Tibial nerve (tissue), 4 donors: Measurements from ENCODE around the gene ABLIM2. TPM values are rescaled to one million over a fixed set of nuclear protein-coding genes. Genes with fewer than 3 reads are reported as not detected.

ENCODE experiments used
- DNase-seq, 2 donors: peaks; one replicate each; pipeline ENCODE4 v3.0.0-alpha.2; 2019; ENCODE audit warnings: low spot score in 2 of 2
- H3K27ac ChIP-seq, 4 donors: fragments of 200-600 bp; sonication (generic) in 3 of 4; one replicate each; pipeline ENCODE4 v1.5.1; 2017 to 2019; ENCODE audit warnings: mild to moderate bottlenecking in 1 of 4
- H3K27me3 ChIP-seq, 2 donors: fragments of 200-600 bp; sonication (generic) in 1 of 2; one replicate each; pipeline versions ENCODE4 v1.5.1 to v1.6.0; 2017 to 2019
- H3K36me3 ChIP-seq, 3 donors: fragments of 200-600 bp; sonication (generic); one replicate each; pipeline ENCODE4 v1.5.1; 2018 to 2019
- H3K4me1 ChIP-seq, 4 donors: fragments of 200-600 bp; sonication (generic) in 3 of 4; one replicate each; pipeline ENCODE4 v1.5.1; 2017 to 2019
- H3K4me3 ChIP-seq, 4 donors: fragments of 200-600 bp; sonication (generic) in 3 of 4; one replicate each; pipeline ENCODE4 v1.5.1; 2017 to 2019; ENCODE audit warnings: mild to moderate bottlenecking in 1 of 4, moderate library complexity in 1 of 4
- H3K9me3 ChIP-seq, 4 donors: fragments of 200-600 bp; sonication (generic) in 3 of 4; one replicate each; pipeline ENCODE4 v1.5.1; 2017 to 2019
- CTCF ChIP-seq, 5 experiments: fragments of 200-600 bp in 3 of 5; fragments of 450-650 bp in 2 of 5; sonication (generic) in 3 of 5; IDR thresholded peaks; one replicate each; pipeline ENCODE4 v1.5.1; 2016 to 2019; ENCODE audit warnings: antibody characterized with exemption in 5 of 5, mild to moderate bottlenecking in 3 of 5, moderate library complexity in 2 of 5
- EP300 ChIP-seq, 2 donors: sonication (generic); formaldehyde crosslinking; IDR thresholded peaks; one replicate each; pipeline ENCODE4 v1.6.1; 2017; ENCODE audit warnings: antibody characterized with exemption in 2 of 2, mild to moderate bottlenecking in 1 of 2
- POLR2A ChIP-seq, 2 donors: fragments of 450-650 bp; IDR thresholded peaks; one replicate each; pipeline ENCODE4 v1.6.1; 2017; ENCODE audit warnings: antibody characterized with exemption in 2 of 2, mild to moderate bottlenecking in 2 of 2, moderate library complexity in 2 of 2
- WGBS, 2 donors: methylation state at CpG; one replicate each; pipeline ENCODE4 v1.1.5; 2018; 5-methylcytosine and 5-hydroxymethylcytosine counted together
- total RNA-seq, 4 donors: library from RNA; depleted of rRNA; stranded (reverse); fragments of >200 nt; gene quantifications; one replicate each; pipeline ENCODE4 v1.1.0, GENCODE V29; 2016

The ABLIM2 gene
- total RNA-seq, 4 donors from 2014 or later: 29.1 to 125 (median 41.7) TPM

GRCh38 chr4:8153441-8153840, 5.2 kb downstream of the ABLIM2 start:
- TF ChIP-seq CTCF (IDR thresholded peaks at IDR 0.05) (no peak), POLR2A (IDR thresholded peaks at IDR 0.05) (no peak), EP300 (IDR thresholded peaks at IDR 0.05) (no peak)
- peaks cover 0 to 19% (median 10%) of the 10 kb centered on the region in 4 donors for H3K4me1 ChIP-seq
- no peak overlapping the region for H3K27ac ChIP-seq
- H3K36me3 ChIP-seq: peaks cover 0 to 10% (median 0%) of the 10 kb centered on the region in 3 donors
- H3K4me3 ChIP-seq: no peak overlapping the region
- H3K9me3 ChIP-seq: no peaks in the 10 kb centered on the region
- WGBS, 2 donors: 75 to 80% methylated on average over 10 of the region's 10 CpGs
- DNase-seq: no peak
- peaks cover 0 to 16% of the 10 kb centered on the region in 2 donors for H3K27me3 ChIP-seq

GRCh38 chr4:8152865-8153257, 5.8 kb downstream of the ABLIM2 start:
- Histone ChIP-seq H3K36me3 (peaks cover 0 to 16% (median 0%) of the 10 kb centered on the region in 3 donors), H3K27ac (no peak overlapping the region), H3K27me3 (peaks cover 0 to 10% of the 10 kb centered on the region in 2 donors), H3K4me3 (no peak overlapping the region), H3K9me3 (no peaks in the 10 kb centered on the region), H3K4me1 (peaks cover 0 to 13% (median 5%) of the 10 kb centered on the region in 4 donors)
- 50 to 57% methylated on average over 4 to 5 of the region's 6 CpGs for WGBS, 2 donors
- no peak for TF ChIP-seq EP300 (IDR thresholded peaks at IDR 0.05)
- no peak for TF ChIP-seq CTCF (IDR thresholded peaks at IDR 0.05)
- TF ChIP-seq POLR2A (IDR thresholded peaks at IDR 0.05): no peak
- no peak for DNase-seq

GRCh38 chr4:8152090-8152864, 6.3 kb downstream of the ABLIM2 start:
- no peak for DNase-seq
- Histone ChIP-seq H3K4me3 (no peak overlapping the region), H3K36me3 (peaks cover 0 to 17% (median 0%) of the 10 kb centered on the region in 3 donors), H3K27me3 (peaks cover 0 to 4% of the 10 kb centered on the region in 2 donors), H3K9me3 (no peaks in the 10 kb centered on the region), H3K4me1 (peaks cover 0 to 7% (median under 1%) of the 10 kb centered on the region in 4 donors), H3K27ac (no peak overlapping the region)
- TF ChIP-seq POLR2A (IDR thresholded peaks at IDR 0.05) (no peak), CTCF (IDR thresholded peaks at IDR 0.05) (no peak), EP300 (IDR thresholded peaks at IDR 0.05) (no peak)
- WGBS, 2 donors: 89 to 93% methylated on average over 28 to 30 of the region's 39 CpGs

GRCh38 chr4:8151165-8151650, 7.4 kb downstream of the ABLIM2 start:
- no peak overlapping the region for H3K27ac ChIP-seq
- H3K4me1 ChIP-seq: no peaks in the 10 kb centered on the region
- no peaks in the 10 kb centered on the region for H3K27me3 ChIP-seq
- no peak for DNase-seq
- no peak for TF ChIP-seq EP300 (IDR thresholded peaks at IDR 0.05)
- TF ChIP-seq POLR2A (IDR thresholded peaks at IDR 0.05): no peak
- TF ChIP-seq CTCF (IDR thresholded peaks at IDR 0.05): no peak
- peaks cover 0 to 17% (median 0%) of the 10 kb centered on the region in 3 donors for H3K36me3 ChIP-seq
- 85 to 89% methylated on average over 15 of the region's 15 CpGs for WGBS, 2 donors
- no peaks in the 10 kb centered on the region for H3K9me3 ChIP-seq
- no peak overlapping the region for H3K4me3 ChIP-seq
